Panc1 (cell line): Measurements from ENCODE around the gene SHROOM3.

Experiments
- CTCF ChIP-seq: fragments of 450-650 bp; IDR thresholded peaks from 2 replicates; pipeline ENCODE4 v1.5.1; 2017; ENCODE audit warnings: mild to moderate bottlenecking
- POLR2AphosphoS5 ChIP-seq: IDR thresholded peaks from 2 replicates; pipeline ENCODE4 v1.6.1; 2012; ENCODE audit warnings: mild to moderate bottlenecking, low read depth, low read length, moderate library complexity

GRCh38 chr4:76439491-76439890 is 4.5 kb downstream of the SHROOM3 start:
- TF ChIP-seq CTCF (no peak), POLR2AphosphoS5 (no peak)
